ENCODE data around the gene NTRK3. TPM values are rescaled to one million over a fixed set of nuclear protein-coding genes. Genes with fewer than 3 reads are reported as not detected.
A peak's percentile ranks its signal among the peaks of the same experiment; 100 is the strongest.

The NTRK3 gene
- total RNA-seq, 4 donors from 2014 or later, result 0.35 to 5.8 (median 3.0) TPM

DNA sequence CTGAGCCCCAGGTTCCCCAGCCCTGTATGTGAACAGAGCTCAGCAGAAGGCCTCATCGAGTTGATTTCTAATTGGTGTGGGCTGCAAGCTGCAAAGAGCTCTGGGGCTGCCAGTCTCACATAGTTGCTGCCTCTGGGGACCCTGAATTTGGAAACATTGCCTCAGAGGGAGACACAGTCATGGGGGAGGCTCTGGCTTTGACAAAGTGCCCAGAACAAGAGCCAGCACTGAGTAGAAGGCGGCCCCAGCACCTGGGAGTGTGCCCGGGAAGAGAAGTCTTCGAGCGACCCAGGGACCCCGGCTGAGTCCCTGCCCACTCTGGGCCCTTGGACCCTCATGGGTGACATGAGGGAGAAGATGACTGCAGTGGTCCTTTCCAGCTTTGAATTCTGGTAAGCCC lies 7.3 kb downstream of the NTRK3 start:
- Histone ChIP-seq H3K36me3 (no peaks in the 10 kb centered on the region), H3K9me3 (no peaks in the 10 kb centered on the region), H3K27me3 (peaks cover 0 to 6% of the 10 kb centered on the region in 2 donors), H3K4me1 (peaks cover 0 to 3% (median 0%) of the 10 kb centered on the region in 4 donors), H3K4me3 (no peak overlapping the region), H3K27ac (no peak overlapping the region)
- TF ChIP-seq POLR2A (IDR thresholded peaks at IDR 0.05), result no peak
- TF ChIP-seq, protein P1, sequence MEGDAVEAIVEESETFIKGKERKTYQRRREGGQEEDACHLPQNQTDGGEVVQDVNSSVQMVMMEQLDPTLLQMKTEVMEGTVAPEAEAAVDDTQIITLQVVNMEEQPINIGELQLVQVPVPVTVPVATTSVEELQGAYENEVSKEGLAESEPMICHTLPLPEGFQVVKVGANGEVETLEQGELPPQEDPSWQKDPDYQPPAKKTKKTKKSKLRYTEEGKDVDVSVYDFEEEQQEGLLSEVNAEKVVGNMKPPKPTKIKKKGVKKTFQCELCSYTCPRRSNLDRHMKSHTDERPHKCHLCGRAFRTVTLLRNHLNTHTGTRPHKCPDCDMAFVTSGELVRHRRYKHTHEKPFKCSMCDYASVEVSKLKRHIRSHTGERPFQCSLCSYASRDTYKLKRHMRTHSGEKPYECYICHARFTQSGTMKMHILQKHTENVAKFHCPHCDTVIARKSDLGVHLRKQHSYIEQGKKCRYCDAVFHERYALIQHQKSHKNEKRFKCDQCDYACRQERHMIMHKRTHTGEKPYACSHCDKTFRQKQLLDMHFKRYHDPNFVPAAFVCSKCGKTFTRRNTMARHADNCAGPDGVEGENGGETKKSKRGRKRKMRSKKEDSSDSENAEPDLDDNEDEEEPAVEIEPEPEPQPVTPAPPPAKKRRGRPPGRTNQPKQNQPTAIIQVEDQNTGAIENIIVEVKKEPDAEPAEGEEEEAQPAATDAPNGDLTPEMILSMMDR (IDR thresholded peaks at IDR 0.05), result no peak
- no peak for DNase-seq

DNA sequence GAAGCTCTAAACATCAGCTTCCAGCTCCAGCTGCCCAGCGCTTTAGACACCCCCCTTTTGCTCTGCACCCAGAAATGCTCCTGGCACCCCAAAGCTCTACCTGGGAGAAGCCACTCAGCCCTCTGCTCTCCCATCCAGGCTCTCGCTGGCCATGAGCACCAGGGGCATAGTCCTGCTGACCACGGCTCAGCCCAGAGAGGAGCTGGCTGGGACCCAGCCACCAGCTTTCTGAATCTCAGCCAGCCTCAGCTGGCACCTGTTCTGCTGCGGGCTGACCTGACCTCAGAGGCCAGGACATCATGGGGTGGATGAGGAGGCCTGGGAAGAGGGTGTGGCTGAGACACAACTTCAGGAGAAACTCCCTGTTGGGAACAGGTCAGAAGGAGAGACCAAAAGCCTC lies 8.6 kb downstream of the NTRK3 start:
- Histone ChIP-seq H3K4me3 (no peak overlapping the region), H3K36me3 (no peaks in the 10 kb centered on the region), H3K9me3 (no peaks in the 10 kb centered on the region), H3K27ac (no peak overlapping the region), H3K27me3 (no peaks in the 10 kb centered on the region), H3K4me1 (peaks cover 0 to 3% (median 0%) of the 10 kb centered on the region in 4 donors)
- TF ChIP-seq, protein P1 (IDR thresholded peaks at IDR 0.05), result no peak
- no peak for TF ChIP-seq POLR2A (IDR thresholded peaks at IDR 0.05)
- no peak for DNase-seq

DNA sequence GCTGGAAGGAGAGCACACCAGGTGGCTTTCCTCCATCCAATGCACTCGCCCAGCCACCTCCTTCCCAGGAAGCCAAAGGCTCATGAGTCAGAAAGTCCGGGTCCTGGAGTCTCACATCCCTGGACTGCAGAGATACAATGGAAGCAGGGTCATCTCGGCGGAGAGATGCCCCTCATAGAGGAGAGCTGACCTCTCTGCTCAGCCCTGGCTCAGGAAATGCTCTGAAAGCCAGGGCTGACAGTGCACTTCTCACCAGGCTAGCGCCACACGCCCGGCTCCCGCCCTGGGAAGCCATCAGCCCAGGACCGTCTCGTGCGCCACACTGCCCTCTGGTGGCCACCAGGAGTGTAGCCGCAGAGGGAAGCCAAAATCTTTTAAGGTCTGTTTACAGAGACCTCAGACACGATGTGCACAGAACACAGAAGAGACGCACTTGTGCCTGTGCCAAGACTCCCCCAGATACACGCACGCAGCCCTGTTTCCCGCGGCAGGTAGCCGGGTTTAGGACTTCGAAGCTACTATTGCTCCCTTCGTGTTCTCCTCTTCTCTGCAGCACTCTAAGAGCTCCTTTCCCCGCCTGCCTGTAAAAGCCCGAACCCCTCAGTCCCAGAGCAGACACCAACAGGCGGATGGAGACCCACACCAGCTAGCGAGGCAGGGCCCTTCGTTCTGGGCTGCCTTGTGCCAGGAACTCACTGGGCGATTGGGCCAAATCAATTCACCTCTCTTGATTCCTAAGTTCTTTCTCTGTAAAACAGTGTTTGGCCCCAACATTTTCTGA lies 9.7 kb downstream of the NTRK3 start:
- H3K4me3 ChIP-seq, result no peak overlapping the region
- H3K27ac ChIP-seq, result no peak overlapping the region
- H3K9me3 ChIP-seq, result no peaks in the 10 kb centered on the region
- H3K36me3 ChIP-seq, result no peaks in the 10 kb centered on the region
- no peaks in the 10 kb centered on the region for H3K27me3 ChIP-seq
- DNase-seq, result peak; percentile 47 to 86 (median 77)
- TF ChIP-seq, protein P1 (IDR thresholded peaks at IDR 0.05), result peak; percentile 60 to 94 (median 80)
- no peak for TF ChIP-seq POLR2A (IDR thresholded peaks at IDR 0.05)
- H3K4me1 ChIP-seq, result peaks cover 0 to 3% (median 0%) of the 10 kb centered on the region in 4 donors

DNA sequence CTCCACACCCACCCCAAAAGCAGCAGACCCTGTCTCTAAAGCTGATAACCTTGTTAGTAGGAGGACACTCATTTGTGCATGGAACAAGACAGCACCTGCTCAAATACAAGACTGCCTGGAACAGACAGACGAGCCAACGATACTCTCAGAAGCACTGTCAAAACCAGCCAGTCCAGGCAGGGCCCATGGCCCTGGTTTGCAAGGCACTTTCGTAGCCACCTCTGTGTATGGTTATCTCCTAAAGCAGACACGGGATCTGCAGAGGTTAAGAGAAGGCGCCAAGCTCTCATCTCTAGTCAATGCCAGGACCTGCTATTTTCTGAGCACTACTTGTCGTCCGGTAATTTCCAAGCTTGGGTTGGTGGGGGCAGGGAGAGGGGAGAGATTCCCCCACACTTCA lies 10.5 kb downstream of the NTRK3 start:
- no peaks in the 10 kb centered on the region for H3K36me3 ChIP-seq
- H3K27me3 ChIP-seq, result no peaks in the 10 kb centered on the region
- TF ChIP-seq, protein P1 (IDR thresholded peaks at IDR 0.05), result no peak
- no peak for TF ChIP-seq POLR2A (IDR thresholded peaks at IDR 0.05)
- H3K9me3 ChIP-seq, result no peaks in the 10 kb centered on the region
- DNase-seq, result no peak
- no peak overlapping the region for H3K4me3 ChIP-seq
- H3K4me1 ChIP-seq, result peaks cover 0 to 3% (median 0%) of the 10 kb centered on the region in 4 donors
- no peak overlapping the region for H3K27ac ChIP-seq

DNA sequence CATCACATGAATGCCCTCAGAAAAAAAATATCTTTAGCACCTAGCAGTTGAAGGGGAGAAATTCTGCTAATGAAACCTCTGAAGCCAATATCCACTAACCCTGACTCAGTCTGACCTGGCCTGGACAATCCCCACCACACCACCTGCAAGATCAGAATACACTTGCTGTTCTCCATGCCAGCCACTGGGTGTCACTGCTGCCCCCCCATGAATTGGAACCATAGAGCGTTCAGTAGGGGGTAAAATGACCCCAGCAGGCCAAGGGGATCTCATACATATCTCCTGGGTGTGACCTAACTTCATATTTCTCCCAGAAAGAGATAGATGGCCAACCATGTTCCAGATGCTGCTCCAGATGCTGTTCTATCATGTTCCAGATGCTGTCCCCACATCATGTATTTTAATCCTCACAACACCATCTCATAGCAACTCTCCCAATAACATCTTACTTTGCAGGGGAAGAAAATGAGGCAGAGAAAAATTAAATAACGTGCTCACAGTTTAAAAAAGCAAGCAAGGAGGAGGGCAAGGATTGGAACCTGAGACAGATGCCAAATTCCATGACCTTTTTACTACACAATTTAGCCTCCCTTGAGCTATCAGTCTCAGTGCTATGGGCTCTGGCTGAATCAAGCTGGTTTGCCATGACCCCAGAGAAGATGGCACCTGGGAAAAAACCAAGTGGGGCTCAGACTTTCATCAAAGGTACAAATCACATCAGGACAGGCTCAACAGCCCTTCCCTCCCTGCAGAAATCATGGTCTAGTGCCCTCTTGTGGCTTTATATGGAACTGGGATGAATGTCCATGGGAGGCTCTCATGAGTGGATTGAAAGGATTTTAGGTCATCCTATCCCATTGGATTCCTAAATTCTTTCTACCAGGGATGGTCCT lies 12.4 kb downstream of the NTRK3 start:
- H3K27me3 ChIP-seq, result no peaks in the 10 kb centered on the region
- peaks cover 0 to 3% (median 0%) of the 10 kb centered on the region in 4 donors for H3K4me1 ChIP-seq
- H3K9me3 ChIP-seq, result no peaks in the 10 kb centered on the region
- DNase-seq, result no peak
- no peak overlapping the region for H3K4me3 ChIP-seq
- H3K36me3 ChIP-seq, result no peaks in the 10 kb centered on the region
- no peak overlapping the region for H3K27ac ChIP-seq
- TF ChIP-seq, protein P1 (IDR thresholded peaks at IDR 0.05), result peak in 4 of 6 experiments; percentile 32 to 44 (median 40)
- no peak for TF ChIP-seq POLR2A (IDR thresholded peaks at IDR 0.05)
